ENCODE data around the gene H2BW2. TPM values are rescaled to one million over a fixed set of nuclear protein-coding genes. Genes with fewer than 3 reads are reported as not detected.
"Not testable (repeated sequence)": the region's sequence is repeated elsewhere in the genome, so short reads cannot be mapped to it uniquely, and the experiment has no call there.

Gene H2BW2
- polyA plus RNA-seq (2012; ENCODE audit: missing spikeins): not detected

DNA sequence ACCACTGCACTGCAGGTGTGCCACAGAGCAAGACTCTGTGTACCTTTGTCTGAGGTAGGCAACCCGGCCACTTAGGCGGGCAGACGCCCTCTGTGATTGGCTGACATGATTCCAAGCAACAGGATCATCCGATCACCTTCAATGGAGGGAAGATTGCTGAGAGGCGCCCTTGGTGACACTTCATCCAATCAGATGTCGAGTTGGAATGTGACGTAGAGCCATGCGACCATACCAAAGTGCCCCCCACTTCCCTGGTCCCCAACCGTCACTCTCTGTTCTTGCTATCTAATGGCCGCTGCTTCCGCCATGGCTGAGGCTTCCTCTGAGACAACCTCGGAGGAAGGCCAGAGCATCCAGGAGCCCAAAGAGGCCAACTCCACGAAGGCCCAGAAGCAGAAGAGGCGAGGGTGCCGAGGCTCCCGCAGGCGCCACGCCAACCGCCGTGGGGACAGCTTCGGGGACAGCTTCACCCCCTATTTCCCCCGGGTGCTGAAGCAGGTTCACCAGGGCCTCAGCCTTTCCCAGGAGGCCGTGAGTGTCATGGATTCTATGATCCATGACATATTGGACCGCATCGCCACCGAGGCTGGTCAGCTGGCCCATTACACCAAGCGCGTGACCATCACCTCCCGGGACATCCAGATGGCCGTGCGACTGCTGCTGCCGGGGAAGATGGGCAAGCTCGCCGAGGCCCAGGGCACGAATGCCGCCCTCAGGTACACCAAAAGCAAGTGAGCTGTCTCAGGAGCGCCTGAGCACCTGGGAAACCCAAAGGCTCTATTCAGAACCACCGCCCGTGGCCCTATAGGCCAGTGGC is at the start of gene H2BW2:
Gene H2BW2, plus strand, starts transcription at position 268 of the 817 bp plus-strand sequence. Its CDS starts 39 bp downstream, at position 307.
- no peak for FAIRE-seq
- TF ChIP-seq POLR2A (IDR thresholded peaks at IDR 0.05; ENCODE audit: low read depth, low read length) (no peak), POLR2AphosphoS5 (IDR thresholded peaks at IDR 0.05; ENCODE audit: low read depth, low read length) (no peak), TAF1 (IDR thresholded peaks at IDR 0.05; ENCODE audit: borderline replicate concordance, low read depth, low read length) (no peak)
- DNase-seq (ENCODE audit: insufficient read length): no peak

DNA sequence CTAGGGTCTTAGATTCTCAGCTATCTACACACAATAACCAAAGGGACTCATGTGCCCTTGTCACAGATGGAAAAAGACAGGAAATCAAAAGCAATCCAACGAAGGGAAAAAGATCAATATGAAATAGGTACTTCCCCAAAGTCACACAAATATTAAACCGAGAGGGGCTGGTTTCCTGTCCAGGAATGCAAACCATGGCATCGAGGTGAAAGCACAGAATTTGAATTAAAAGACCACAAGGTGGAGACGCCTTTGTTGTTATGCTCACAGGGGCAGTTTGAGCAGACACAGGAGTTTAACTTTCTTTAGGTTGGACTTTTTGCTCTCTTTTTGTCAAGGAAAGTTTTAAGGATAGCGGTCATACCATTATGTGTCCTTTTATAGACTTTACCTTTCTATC is 40.5 kb upstream of the H2BW2 start:
- DNase-seq (ENCODE audit: insufficient read length) (no peak), FAIRE-seq (peak; percentile 44)
- TF ChIP-seq POLR2A (IDR thresholded peaks at IDR 0.05; ENCODE audit: low read depth, low read length): no peak
- TF ChIP-seq POLR2AphosphoS5 (IDR thresholded peaks at IDR 0.05; ENCODE audit: low read depth, low read length): no peak

DNA sequence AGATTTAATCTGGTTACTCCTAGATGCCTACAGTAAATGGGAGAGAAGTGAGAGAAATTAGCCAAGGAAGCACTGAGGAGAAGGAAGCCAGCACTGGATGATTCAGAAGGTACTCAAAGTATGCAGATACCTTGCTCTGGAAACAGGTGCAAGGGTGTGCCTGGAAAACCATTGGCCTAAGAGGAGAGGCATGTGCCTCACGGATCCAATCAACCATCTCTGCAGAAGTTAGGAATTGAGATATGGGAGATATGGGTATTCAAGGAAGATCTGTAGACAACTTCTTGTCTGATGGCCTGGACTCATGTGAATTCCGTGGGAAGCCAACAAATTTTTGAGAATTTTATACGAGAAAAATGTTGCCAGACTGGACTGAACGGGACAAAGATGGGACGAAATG is 30.9 kb upstream of the H2BW2 start:
- FAIRE-seq (no peak), DNase-seq (ENCODE audit: insufficient read length) (no peak)
- TF ChIP-seq TAF1 (IDR thresholded peaks at IDR 0.05; ENCODE audit: borderline replicate concordance, low read depth, low read length) (no peak), POLR2A (IDR thresholded peaks at IDR 0.05; ENCODE audit: low read depth, low read length) (no peak), POLR2AphosphoS5 (IDR thresholded peaks at IDR 0.05; ENCODE audit: low read depth, low read length) (no peak)

DNA sequence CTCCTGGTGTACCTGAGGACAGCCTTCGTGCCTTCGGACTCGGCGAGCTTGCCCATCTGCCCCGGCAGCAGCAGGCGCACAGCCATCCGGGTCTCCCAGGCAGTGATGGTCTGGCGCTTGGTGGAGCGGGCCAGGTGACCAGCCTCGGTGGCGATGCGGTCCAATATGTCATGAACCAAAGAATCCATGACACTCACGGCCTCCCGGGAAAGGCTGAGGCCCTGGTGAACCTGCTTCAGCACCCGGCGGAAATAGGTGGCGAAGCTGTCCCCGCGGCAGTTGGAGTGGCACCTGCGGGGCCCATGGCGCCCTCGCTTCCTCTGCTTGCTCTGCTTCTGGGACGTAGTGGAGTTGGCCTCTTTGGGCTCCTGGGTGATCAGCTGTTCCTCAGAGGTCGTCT is 26.6 kb upstream of the H2BW2 start:
- DNase-seq (ENCODE audit: insufficient read length) (no peak), FAIRE-seq (no peak)
- TF ChIP-seq POLR2A (IDR thresholded peaks at IDR 0.05; ENCODE audit: low read depth, low read length): no peak
- TF ChIP-seq POLR2AphosphoS5 (IDR thresholded peaks at IDR 0.05; ENCODE audit: low read depth, low read length): no peak
- no peak for TF ChIP-seq TAF1 (IDR thresholded peaks at IDR 0.05; ENCODE audit: borderline replicate concordance, low read depth, low read length)

DNA sequence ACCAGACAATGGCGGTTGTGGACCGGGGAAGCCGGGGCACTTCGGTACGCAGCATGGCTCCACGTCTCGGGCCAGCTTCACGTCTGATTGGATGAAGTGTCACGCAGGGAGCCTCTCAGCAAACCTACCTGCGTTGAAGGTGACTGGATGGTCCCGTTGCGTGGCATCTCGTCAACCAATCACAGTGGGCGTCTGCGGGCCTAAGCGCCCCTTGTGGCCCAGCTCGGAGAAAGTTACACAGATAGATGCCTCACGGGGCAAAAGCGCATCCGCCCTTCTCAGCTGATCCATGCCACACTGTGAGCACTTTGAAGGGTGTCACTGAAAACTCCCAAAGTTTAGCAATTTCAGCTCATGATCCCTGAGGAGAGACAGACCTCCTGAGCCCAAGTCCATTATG is 26.1 kb upstream of the H2BW2 start, which contains the start of gene H2BW1:
Gene H2BW1, minus strand, starts transcription at position 103 of the 400 bp plus-strand sequence. CDS start 132 bp downstream, outside the sequence.
- DNase-seq (ENCODE audit: insufficient read length) (no peak), FAIRE-seq (no peak)
- no peak for TF ChIP-seq POLR2AphosphoS5 (IDR thresholded peaks at IDR 0.05; ENCODE audit: low read depth, low read length)
- no peak for TF ChIP-seq POLR2A (IDR thresholded peaks at IDR 0.05; ENCODE audit: low read depth, low read length)
- TF ChIP-seq TAF1 (IDR thresholded peaks at IDR 0.05; ENCODE audit: borderline replicate concordance, low read depth, low read length): no peak

DNA sequence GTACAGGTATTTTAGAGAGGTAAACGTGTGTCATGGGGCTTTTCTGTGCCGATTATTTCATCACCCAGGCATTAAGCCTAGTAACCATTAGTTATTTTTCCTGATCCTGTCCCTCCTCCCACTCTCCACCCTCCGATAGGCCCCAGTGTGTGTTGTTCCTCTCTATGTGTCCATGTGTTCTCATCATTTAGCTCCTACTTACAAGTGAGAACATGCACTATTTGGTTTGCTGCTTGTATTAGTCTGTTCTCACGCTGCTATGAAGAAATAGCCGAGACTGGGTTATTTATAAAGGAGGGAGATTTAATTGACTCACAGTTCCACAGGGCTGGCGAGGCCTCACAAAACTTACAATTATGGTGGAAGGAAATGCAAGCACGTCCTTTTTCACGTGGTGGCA is 24.2 kb upstream of the H2BW2 start:
- not testable (repeated sequence) for DNase-seq (ENCODE audit: insufficient read length); FAIRE-seq

DNA sequence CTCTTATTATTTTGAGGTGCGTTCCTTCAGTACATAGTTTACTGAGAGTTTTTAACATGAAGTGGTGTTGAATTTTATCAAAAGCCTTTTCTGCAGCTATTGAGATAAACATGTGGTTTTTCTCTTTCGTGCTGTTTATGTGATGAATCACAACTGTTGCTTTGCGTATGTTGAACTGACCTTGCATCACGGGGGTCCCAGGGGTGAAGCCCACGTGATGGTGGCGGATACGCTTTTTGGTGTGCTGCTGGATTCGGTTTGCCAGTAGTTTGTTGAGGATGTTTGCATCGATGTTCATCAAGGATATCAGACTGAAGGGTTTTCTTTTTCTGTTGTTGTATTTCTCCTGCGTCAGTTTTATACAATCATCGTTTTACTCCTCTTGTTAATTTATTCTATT is 21.6 kb upstream of the H2BW2 start:
- FAIRE-seq: no peak
- no peak for TF ChIP-seq TAF1 (IDR thresholded peaks at IDR 0.05; ENCODE audit: borderline replicate concordance, low read depth, low read length)
- no peak for TF ChIP-seq POLR2AphosphoS5 (IDR thresholded peaks at IDR 0.05; ENCODE audit: low read depth, low read length)
- TF ChIP-seq POLR2A (IDR thresholded peaks at IDR 0.05; ENCODE audit: low read depth, low read length): no peak

DNA sequence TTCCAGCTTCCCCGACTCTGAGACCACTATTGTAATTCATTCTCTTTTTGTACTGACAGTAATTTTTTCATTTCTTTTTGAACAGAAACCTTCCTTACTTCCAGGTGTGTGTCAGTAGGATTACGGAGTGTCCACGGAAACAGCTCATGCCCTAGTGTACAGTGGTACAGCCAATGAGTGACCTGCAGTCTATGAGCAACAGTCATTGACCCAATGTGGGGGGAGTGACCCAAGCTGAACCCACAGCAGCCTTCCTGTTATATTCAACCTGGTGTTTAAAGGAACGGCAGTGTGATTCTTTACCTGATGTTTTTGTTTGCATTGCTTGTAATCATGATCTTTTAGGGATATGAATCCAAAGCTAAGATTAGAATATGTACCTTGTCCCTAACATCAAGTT is 1.2 kb downstream of the H2BW2 start:
- TF ChIP-seq TAF1 (IDR thresholded peaks at IDR 0.05; ENCODE audit: borderline replicate concordance, low read depth, low read length) (no peak), POLR2AphosphoS5 (IDR thresholded peaks at IDR 0.05; ENCODE audit: low read depth, low read length) (no peak), POLR2A (IDR thresholded peaks at IDR 0.05; ENCODE audit: low read depth, low read length) (no peak)
- no peak for DNase-seq (ENCODE audit: insufficient read length)
- no peak for FAIRE-seq

More for the DNA sequence above, 21.6 kb upstream of the H2BW2 start:
- DNase-seq (ENCODE audit: insufficient read length): no peak

DNA sequence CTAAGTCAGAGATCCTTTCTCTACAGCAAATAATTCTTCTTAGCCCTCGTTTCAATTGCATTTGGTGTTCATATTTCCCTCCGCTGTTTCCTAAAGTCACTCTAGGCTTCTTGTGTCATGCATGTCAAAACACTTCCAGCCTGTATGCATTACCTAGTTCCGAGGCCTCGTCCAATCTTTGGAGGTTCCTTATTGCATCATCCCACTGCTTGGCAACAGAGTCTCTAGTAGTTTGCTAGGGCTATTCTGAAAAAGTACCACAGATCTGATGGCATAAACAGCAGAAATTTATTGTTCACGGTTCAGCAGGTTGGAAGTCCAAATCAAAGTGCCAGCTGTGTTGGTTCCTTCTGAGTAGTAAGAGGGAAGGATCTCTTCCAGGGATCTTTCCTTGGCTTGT is 5.9 kb downstream of the H2BW2 start:
- DNase-seq (ENCODE audit: insufficient read length): no peak
- FAIRE-seq: no peak
- no peak for TF ChIP-seq POLR2A (IDR thresholded peaks at IDR 0.05; ENCODE audit: low read depth, low read length)
- no peak for TF ChIP-seq TAF1 (IDR thresholded peaks at IDR 0.05; ENCODE audit: borderline replicate concordance, low read depth, low read length)
- no peak for TF ChIP-seq POLR2AphosphoS5 (IDR thresholded peaks at IDR 0.05; ENCODE audit: low read depth, low read length)

DNA sequence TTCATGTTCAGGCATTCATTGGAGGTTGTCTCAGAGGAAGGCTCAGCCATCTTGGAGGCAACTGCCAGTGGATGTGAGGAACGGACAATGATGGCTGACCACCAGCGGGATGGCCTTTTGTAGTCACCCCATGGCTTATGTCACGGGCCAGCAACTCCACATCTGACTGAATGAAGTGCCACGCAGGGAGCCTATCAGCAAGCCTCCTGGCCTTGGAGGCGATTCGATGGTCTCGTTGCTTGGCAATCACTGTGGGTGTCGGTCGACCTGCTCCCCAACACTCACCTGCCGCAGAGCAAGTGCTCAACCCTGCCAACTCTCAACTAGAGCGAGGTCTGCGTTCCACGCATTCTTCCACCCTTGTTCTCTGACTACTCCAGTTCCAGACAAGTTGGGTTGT is 7.4 kb downstream of the H2BW2 start:
- no peak for FAIRE-seq
- no peak for DNase-seq (ENCODE audit: insufficient read length)
- TF ChIP-seq TAF1 (IDR thresholded peaks at IDR 0.05; ENCODE audit: borderline replicate concordance, low read depth, low read length): no peak
- TF ChIP-seq POLR2AphosphoS5 (IDR thresholded peaks at IDR 0.05; ENCODE audit: low read depth, low read length): no peak
- no peak for TF ChIP-seq POLR2A (IDR thresholded peaks at IDR 0.05; ENCODE audit: low read depth, low read length)

DNA sequence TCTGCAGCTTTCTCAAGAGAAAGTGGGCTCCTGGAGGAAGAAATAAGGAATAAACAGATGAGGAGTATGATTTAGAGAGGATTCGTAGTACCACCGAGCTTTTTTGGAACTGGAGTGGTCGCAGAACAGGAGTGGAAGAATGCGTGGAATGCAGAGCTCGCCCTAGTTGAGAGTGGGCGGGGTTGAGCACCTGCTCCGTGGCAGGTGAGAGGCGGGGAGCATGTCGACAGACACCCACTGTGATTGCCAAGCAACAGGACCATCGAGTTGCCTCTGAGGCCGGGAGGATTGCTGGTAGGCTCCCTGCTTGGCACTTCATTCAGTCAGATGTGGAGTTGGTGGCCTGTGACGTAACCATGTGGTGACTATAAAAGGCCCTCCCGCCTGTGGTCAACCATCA is 15.2 kb downstream of the H2BW2 start:
- DNase-seq (ENCODE audit: insufficient read length): not testable (repeated sequence)
- FAIRE-seq: peak; percentile 30

DNA sequence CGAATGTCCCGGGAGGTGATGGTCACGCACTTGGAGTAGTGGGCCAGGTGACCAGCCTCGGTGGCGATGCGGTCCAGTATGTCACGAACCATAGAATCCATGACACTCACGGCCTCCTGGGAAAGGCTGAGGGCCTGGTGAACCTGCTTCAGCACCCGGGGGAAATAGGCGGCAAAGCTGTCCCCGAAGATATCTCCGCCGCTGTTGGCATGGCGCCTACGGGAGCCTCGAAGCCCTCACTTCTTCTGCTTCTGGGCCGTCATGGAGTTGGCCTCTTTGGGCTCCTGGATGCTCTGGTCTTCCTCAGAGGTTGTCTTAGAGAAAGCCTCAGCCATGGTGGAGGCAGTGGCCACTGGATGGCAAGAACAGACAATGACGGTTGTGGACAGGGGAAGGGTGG is 22.9 kb downstream of the H2BW2 start:
- not testable (repeated sequence) for DNase-seq (ENCODE audit: insufficient read length); FAIRE-seq

DNA sequence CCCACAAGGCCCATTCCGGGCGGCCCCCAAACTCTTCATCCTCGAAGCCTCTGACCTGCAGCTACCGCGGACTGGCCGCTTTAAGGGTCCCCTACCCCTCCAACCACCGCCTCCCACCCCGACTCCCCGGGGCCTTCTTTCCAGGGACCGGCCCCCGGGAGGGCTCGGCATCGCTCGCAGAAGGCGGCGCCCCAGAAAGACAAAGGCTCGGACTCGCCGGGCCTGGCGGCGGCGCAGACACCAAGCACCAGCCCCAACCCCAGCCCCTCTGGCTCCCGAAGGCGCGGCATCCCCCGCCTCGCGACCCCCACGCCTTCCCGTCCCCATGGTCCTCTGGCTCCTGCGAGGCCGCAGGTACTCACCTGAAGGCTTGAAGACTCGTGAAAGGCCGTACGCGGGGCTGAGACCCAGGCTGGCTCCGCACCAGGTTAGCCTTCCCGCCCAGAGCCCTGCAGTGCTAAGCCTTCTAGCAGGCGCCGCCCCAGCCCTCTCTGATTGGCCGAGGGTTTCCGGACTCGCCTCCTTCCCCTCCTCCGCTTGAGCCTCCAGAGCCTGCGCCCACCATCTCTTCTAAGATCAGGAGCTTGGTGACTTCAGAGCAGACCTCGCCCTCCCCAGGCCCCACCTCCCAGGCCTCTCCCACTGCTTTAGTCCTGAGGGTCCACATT is 36.2 kb downstream of the H2BW2 start, which contains the start of gene TMSB15C:
Gene TMSB15C, minus strand, starts transcription at position 459 of the 668 bp plus-strand sequence.
- DNase-seq (ENCODE audit: insufficient read length); FAIRE-seq: not testable (repeated sequence)

DNA sequence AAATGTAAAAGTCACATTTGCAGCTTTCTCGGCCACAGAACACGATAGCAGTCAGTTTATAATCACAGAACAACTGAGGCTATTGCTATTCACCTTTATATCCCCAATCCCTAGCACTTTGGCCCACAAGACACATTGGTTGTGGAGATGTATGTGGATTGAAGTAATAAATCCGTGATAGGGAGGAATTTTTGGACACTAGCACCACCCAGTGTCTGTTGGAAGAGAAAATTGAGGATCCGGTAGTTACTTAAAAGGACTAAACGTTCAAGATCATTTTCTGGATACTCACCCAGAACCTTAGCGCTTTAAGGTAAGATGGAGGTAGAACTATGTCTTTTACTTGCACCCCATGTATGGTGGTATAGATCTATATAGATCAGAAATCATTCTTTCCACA is 38.1 kb downstream of the H2BW2 start:
- not testable (repeated sequence) for FAIRE-seq; DNase-seq (ENCODE audit: insufficient read length)

All from GM12892 (cell line).